Lower leg skin (tissue), 4 donors: ENCODE measurements around the gene SIAH3. TPM values are rescaled to one million over a fixed set of nuclear protein-coding genes. Genes with fewer than 3 reads are reported as not detected.

ENCODE experiments used
- DNase-seq, 2 donors: peaks; one replicate each; pipeline ENCODE4 v3.0.0-alpha.2; 2019; ENCODE audit warnings: low spot score in 2 of 2
- H3K4me3 ChIP-seq: fragments of 200-600 bp; sonication (generic); 2 replicates; pipeline ENCODE4 v1.5.1; 2017; ENCODE audit warnings: mild to moderate bottlenecking, low read depth; ENCODE audit not compliant: poor library complexity, severe bottlenecking
- CTCF ChIP-seq, 3 donors: fragments of 450-650 bp; IDR thresholded peaks; one replicate each; pipeline ENCODE4 v1.5.1; 2016; ENCODE audit warnings: antibody characterized with exemption in 3 of 3, mild to moderate bottlenecking in 3 of 3, moderate library complexity in 2 of 3
- POLR2A ChIP-seq, 2 donors: fragments of 450-650 bp; IDR thresholded peaks; one replicate each; pipeline ENCODE4 v1.6.1; 2016 to 2017; ENCODE audit warnings: antibody characterized with exemption in 2 of 2, mild to moderate bottlenecking in 1 of 2, moderate library complexity in 1 of 2
- WGBS, 2 donors: methylation state at CpG; one replicate each; pipeline ENCODE4 v1.1.5; 2018; 5-methylcytosine and 5-hydroxymethylcytosine counted together
- intact Hi-C: fragments of 100-400 bp; cut with DNase I; formaldehyde crosslinking; loops from one replicate; pipeline ENCODE4 v1.15.0; 2023; ENCODE audit warnings: low total_unique reads
- total RNA-seq, 4 donors: library from RNA; depleted of rRNA; stranded (reverse); fragments of >200 nt; gene quantifications; one replicate each; pipeline ENCODE4 v1.1.0, GENCODE V29; 2016

Gene SIAH3
- total RNA-seq, 4 donors from 2014 or later = 0.02 to 0.21 (median 0.05) TPM

DNA sequence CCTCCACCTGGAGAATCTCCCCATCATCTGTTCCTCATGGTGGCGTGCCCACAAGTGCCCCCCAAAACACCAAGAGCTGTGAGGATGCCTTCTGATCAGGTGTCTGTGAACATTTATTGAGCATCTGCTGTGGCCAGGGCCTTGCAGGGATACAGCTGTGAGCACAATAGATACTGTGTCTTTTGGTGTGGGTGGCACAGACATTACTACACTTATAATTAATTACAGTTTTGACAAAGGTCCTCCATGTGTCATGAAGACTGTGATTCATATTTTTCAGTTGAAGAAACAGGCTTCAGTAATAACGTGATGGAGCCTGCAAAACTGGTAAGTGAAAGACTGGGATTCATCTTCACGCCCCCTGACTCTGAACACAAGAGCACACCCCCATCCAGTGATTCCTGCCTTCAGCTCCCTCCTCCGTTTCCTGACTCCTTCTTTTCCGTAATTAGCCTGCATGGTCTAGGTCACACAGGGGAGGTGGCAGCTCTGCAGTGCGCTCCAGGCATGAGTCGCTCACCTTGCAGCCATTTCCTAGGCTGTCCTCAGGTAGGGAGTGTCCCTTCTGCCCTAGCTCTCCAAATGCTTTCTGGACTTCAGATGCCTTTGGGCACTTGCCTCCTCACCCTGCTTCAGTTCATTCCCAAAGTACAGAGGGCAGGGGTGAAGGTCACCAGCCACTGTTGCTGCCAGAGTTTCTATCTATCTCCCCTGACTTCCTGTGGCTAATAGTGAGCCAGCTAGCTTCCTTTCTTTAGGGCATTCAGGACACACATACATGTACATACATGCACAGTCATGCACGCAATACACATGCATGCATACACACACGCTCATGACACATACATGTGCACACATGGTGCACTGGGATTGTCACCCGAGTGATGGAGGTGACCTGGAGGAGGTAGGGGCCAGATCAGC lies 66.5 kb downstream of the SIAH3 start:
- TF ChIP-seq CTCF (IDR thresholded peaks at IDR 0.05) (no peak), POLR2A (IDR thresholded peaks at IDR 0.05) (no peak)

DNA sequence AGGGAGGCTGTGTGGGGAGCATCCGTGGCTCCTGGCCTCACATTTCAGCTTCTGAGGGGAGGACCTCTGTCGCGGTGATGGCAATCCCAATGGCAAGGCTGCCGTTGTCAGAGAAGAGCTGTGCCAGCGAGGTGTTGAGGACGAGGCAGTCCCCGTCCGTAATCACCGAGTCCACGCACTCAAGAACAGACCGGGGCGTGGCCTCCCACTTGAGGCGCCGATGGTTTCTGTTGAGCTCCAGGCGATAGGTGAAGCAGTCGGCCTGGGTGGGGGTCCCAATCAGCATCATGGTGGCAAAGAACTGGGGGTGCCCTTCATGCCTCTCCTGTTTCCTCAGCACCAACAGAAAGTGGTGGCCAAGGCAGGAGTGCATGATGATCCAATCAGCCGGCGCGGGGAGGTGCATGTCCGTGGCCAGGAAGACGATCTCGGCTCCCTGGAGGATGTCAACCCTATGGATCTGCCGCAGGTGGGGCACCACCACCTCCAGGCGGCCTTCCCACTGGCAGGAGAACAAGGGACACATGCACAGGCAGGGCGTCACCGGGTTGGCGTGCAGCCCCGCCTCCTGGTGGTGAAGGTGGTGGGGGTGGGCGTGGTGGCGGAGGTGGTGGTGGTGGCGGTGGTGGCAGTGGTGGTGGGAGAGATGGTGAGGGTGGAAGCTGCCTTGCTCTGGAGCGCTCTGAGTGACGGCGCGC lies 68.1 kb downstream of the SIAH3 start:
- no peak overlapping the region for H3K4me3 ChIP-seq
- WGBS, 2 donors = 94 to 95% methylated on average over 29 to 35 of the region's 35 CpGs
- TF ChIP-seq CTCF (IDR thresholded peaks at IDR 0.05) = no peak
- TF ChIP-seq POLR2A (IDR thresholded peaks at IDR 0.05) = no peak
- intact Hi-C loops = no loop called here
- peak in 1 of 2 donors; percentile 78 for DNase-seq

More for the DNA sequence above, 66.5 kb downstream of the SIAH3 start:
- intact Hi-C loops = no loop called here
- H3K4me3 ChIP-seq = no peak overlapping the region
- DNase-seq = no peak
- 66 to 72% methylated on average over 10 of the region's 10 CpGs for WGBS, 2 donors

GRCh38 chr13:45782327-45783045 lies 69.1 kb downstream of the SIAH3 start:
- WGBS, 2 donors = 79 to 83% methylated on average over 9 of the region's 9 CpGs
- intact Hi-C loops = no loop called here

GRCh38 chr13:45781553-45782326 lies 69.8 kb downstream of the SIAH3 start:
- no peak overlapping the region for H3K4me3 ChIP-seq
- intact Hi-C loops = no loop called here
- no peak for TF ChIP-seq CTCF (IDR thresholded peaks at IDR 0.05)
- TF ChIP-seq POLR2A (IDR thresholded peaks at IDR 0.05) = no peak
- WGBS, 2 donors = 54 to 55% methylated on average over 14 of the region's 14 CpGs
- DNase-seq = peak in 1 of 2 donors; percentile 81

More at GRCh38 chr13:45782327-45783045, 69.1 kb downstream of the SIAH3 start:
- TF ChIP-seq POLR2A (IDR thresholded peaks at IDR 0.05) (no peak), CTCF (IDR thresholded peaks at IDR 0.05) (no peak)
- DNase-seq = peak in 1 of 2 donors; percentile 48
- no peak overlapping the region for H3K4me3 ChIP-seq

- intact Hi-C loops = no loop called here
- WGBS, 2 donors = 84 to 94% methylated on average over 5 of the region's 5 CpGs
- H3K4me3 ChIP-seq = no peak overlapping the region
- peak in 1 of 2 donors; percentile 7 for DNase-seq
- TF ChIP-seq CTCF (IDR thresholded peaks at IDR 0.05) (no peak), POLR2A (IDR thresholded peaks at IDR 0.05) (no peak)
Measured at GRCh38 chr13:45779901-45780300, 71.7 kb downstream of the SIAH3 start.
